SHP77 treated with DMSO at 0.1 percent for 48 hours (cell line): ENCODE data around the gene GLRX.
A peak's percentile ranks its signal among the peaks of the same experiment; 100 is the strongest.
"Not testable (repeated sequence)": the region's sequence is repeated elsewhere in the genome, so short reads cannot be mapped to it uniquely, and the experiment has no call there.

Experiments
- DNase-seq: peaks from one replicate; lab custom pipeline; 2025; lab: John Stamatoyannopoulos, UW

Gene GLRX, protein sequence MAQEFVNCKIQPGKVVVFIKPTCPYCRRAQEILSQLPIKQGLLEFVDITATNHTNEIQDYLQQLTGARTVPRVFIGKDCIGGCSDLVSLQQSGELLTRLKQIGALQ

DNA sequence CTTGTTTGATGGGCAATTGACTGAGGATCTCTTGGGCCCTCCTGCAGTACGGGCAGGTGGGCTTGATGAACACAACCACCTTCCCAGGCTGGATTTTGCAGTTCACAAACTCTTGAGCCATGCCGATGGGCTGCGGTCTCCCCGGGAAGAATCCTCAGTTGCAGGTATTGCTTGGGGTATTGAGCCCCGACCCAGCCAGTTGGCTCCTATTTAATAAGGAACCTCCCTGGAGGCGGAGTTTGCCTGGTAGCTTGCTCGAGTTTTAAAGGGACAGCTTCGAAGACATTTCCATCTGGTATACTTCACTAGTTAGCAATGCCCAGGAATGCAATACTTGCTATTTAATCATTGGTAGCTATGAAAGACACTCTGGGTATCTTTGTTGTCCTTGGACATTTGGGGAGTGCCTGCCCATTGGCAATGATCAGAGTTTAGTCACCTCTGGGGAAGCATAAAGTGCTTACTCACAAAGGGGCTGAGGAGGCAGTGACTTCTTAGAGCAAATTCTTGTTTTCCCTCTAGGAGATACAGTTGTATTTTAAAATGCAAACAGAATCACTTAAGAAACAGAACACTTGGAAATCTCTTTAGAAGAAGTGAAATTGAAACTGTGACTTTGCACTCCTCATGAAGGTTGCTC, at the start of gene GLRX:
TSS of gene GLRX (minus strand) at position 185 of the 640 bp plus-strand sequence. CDS start at position 121, 64 bp downstream.
- DNase-seq = peak; percentile 26

DNA sequence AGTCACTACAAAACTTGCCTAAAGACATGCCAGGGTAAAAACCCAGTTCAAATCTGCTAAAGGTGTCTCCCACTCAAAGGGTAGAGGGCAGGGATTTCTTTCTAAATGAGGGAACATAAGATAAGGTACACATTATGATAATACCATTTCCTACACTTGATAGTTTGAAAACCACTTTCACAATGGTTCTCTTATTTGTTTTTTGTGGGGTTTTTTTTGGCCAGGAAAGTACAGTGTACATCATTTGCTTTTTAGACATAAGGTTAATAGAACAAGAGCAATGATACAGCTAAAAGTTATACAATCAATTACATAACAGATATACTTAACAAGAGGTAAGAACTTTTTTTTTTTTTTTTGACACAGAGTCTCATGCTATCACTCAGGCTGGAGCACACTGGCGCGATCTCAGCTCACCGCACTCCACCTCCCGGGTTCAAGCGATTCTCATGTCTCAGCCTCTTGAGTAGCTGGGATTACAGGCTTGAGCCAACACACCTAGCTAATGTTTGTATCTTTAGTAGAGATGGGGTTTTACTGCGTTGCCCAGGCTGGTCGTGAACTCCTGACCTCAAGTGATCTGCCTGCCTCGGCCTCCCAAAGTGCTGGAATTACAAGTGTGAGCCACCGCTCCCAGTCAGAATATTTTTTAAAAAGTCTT, 48.8 kb upstream of the GLRX start:
- DNase-seq = no peak

DNA sequence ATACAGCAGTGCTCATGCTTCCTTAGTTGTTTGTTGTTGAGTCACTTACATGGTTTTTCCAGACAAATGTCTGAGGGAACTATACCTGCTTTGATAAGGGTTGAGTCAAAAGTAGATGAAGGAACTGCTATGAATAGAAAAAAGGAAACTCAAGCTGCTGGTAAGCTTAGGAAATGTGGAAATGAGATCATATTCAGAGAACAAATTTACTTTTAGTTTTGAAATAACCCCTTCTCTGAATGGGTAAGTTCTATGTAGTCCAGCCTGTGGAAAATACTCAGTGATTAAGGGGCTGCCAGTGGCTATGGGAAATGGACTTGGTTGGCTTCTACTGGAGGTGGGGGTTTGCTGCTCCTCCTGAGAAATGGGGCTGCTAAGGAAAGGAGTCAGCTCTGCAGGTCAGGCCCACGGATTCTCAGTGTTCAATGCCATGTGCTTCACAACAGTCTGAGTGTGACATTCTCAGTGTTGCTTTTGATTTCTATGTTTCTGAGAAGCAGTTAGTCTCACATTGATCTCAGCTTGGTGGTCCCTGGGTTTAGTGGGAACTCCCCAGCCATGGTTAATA, 47.7 kb upstream of the GLRX start:
- no peak for DNase-seq

DNA sequence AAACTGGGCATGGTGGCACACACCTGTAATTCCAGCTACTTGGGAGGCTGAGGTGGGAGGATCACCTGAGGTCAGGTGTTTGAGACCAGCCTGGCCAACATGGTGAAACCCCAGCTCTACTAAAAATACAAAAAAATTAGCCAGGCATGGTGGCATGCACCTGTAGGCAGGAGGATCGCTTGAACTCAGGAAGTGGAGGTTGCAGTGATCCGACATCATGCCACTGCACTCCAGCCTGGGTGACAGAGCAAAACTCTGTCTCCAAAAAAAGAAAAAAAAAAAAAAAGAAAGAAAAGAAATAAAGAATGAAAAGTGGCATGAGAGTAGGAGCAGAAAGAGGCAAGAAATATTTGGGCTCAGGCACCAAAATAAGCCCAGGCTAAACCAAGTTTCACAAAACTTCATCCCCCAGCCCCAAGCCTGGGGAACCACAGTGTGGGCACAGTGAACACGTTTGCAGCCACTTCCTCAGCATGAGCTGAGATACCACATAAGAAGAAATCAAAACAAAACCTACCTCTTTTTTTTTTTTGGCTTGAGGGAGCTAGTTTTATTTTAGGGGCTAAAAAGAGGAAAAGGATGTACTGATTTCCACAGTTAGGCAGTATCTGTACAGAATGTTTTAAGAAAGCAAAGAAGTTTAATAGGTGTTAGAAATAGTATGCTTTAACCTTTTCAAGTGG, 46.8 kb upstream of the GLRX start:
- DNase-seq = not testable (repeated sequence)

DNA sequence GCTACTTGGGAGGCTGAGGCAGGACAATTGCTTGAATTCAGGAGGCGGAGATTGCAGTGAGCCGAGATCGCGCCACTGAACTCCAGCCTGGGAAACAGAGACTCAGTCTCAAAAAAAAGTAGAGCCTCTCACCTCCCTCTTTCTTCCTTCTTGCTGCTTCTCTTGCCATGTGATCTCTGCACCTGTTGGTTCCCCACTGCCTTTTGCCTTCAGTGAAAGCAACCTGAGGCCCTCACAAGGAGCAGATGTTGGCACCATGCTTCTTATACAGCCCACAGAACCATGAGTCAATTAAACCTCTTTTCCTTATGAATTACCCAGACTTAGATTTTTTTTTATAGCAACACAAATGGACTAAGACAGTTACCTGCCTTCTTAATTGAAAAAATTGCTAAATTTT, 45.6 kb upstream of the GLRX start:
- no peak for DNase-seq

DNA sequence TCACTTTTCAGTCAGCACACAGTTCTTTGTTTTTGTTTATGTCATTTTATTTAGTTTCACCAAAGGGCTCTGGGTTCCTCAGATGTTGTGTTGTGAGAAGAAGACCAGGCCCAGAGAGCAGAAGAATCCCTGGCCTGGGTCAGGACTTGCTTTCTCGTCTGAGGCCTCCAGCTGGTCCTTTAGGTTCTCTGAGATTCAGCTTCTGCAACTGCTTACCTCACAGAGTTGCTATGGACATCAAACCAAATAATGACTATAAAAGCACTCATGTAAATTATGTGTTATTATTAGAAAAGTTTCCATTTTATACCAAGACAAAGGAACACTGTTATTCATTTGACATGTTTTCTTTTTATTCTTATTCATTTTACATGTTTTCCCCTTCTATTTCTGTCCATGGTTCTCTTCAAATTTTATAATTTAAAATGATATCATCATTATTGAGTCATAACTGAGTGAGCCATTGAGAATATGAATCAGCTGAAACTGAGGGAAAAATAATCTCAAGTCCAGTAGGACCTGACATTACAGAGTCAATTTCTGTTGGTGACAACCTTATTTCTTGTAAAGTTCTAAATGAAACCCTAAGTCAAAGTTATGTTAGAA, 44.0 kb upstream of the GLRX start:
- DNase-seq = no peak

DNA sequence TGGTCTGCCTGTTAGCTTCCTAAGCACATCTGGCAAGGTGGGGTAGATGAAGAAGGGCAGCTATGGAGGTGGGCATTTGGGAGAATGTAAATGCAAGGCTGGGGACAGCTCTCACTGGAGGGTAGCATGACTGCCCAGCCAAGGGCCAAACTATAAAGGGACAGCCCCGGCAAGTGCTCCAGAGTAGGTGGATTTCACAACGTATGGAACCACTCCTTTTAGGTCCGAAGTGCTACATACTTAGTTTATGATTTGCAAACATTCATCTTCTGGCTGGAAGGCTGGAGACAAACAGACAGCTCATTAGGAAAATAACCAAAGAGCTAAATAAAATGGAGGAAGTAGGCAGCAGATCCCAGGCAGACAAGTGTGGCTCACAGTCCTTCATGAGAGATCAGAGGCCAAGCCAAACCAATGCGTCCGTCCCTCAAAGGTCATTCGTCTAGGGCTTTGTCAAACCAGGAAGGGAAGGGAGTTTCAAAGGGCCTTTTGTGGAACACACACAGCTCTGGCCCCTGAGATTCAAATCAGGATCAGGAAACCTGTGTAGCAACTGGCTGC, 42.5 kb upstream of the GLRX start:
- DNase-seq = peak; percentile 48

DNA sequence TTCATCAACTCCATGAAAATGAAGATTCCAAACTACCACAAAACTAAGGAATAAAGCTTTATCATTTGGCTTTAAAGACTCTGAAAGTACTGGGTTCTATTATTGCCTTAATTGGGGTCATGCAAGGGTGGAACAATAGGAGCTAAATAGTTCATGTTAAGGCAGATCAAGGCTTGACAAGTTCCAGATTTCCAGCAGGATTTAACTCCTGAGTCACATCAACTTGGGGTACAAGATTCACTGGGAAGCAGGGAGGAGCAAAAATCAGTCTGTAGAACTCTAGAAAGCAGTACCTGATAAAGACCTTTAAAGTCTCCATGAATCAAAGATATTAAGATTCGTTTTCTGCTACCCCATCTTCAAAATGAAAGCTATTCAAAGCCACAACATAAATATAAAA, 41.9 kb upstream of the GLRX start:
- DNase-seq = no peak

DNA sequence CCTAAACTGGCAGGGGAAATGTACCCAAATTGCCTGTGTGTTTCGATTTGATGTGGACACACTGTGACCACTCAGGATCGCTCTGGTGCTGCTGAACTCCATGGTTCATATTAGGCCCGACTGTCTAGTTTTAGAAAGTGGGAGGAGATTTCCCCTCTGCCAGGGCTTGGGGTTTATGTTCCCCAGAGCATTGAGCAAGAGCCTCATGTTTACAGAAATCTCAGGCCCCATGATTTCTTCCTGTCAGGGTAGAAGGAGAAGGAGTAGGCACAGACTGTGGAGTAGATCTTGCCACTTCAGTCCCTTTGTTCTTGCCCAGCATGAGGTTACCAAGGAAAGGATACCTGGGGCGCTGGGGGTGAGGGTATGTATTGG, 40.8 kb upstream of the GLRX start:
- DNase-seq = no peak

DNA sequence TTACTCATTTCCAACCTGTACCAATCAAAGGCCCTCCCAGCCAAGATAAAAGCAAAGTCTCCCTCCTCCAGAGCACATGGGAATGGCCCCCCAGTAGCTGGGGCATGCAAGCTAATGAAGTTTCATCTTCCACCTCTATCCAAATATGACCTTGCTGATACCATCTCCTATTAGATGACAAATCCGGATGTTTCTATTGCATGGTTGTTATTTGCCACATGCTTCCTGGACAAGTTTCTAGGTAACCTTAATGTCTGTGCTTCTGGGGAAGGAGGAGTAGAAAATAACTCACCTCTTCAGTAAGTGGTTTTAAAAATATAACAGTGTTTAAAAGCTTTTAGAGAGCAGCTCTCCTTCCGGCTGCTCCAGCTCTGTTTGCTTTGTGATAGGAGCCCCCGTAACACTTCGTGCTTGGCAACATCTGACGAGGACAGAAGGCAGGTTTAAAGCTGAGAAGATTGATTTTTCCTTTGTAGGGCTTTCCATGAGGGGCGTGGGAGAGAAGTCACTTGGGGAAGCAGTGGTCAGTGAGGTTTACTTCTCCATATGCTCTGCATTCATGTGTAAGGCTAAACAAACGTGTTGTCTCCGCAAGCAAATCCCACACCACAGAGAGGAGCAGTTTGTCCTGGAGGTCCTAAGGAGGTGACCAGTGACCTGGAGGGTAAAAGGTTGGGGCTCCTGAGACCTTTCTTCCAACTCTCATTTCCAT, 40.3 kb upstream of the GLRX start:
- peak; percentile 32 for DNase-seq

DNA sequence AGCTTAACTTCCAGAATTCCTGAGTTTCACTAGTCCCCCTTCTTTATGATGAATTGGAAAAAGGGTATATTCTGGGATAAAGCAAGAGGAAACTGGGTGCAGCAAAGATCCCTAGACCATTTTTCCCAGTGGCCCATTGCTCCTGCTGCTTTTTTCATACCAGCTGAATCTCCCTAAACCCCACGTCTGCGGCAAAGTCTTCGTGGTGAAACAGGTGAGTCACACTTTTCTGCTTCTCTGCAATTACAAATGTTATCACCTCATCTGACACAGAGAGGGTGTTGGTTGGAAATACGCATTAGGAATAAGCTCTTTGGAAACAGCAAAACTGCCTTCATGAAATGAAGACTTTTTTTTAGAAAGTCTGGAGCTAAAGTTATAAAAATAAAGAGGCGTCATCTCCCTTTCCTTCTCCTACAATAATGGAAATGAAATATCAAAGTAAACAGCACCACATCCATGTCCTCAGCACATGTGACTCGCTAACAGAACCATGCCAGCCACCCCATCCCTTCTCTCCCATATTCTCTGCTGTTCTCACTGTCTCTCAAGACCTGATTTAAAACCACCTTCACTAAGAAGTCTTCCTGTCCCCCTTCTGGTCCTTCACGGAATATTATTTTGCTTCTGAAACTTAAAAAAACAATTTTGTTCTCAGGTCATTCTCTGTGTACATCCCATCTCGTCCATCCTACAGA, 39.5 kb upstream of the GLRX start:
- DNase-seq = peak; percentile 15

DNA sequence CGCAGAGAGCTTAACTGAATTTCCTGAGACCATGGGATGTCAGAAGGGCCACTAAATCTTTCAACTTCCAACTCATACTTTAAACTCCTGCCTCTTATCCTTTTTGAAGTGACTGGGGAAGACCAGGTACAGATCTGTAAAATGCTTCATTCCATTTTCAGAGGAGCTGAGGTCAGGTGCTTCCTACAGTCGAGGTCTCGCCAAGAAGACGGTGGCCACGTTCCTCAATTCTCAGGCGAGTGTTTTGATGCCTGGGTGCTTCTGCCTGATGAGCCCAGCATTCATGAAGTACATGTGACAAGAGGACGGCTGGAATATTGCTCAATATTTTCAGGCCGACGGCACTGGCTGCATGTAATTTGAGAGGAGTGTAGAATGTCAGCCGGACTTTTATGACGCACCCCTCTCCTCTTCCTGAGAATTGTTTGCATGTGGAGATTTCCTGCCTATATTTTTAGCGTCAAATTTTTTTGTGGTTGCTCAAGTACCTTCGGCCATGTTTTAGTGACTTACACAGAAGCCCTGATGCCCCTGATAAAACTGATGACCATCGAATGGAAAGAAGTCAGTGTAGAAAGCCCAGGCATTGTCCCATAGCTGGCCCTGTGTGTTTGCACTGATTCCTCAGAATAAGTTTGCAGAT, 38.8 kb upstream of the GLRX start:
- peak; percentile 92 for DNase-seq

DNA sequence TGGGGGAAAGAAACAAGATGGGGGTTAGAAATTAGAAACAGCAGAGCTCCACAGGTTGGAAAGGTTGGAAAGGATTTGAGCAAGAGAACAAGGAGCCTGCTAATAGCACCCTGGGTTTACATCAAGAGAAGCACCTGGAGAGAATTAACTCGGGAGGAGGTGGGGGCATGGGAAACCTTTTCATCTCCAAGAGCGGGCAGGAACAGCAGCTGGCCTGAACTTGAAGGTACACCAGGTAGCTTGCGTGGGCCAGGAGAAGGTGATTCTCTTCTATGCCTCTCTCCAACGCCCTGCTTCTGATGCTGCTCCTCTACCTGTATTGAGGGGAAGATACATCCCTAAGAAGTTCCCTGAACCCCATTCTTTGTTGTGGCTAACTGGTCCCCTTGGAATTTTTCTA, 37.1 kb upstream of the GLRX start:
- no peak for DNase-seq

DNA sequence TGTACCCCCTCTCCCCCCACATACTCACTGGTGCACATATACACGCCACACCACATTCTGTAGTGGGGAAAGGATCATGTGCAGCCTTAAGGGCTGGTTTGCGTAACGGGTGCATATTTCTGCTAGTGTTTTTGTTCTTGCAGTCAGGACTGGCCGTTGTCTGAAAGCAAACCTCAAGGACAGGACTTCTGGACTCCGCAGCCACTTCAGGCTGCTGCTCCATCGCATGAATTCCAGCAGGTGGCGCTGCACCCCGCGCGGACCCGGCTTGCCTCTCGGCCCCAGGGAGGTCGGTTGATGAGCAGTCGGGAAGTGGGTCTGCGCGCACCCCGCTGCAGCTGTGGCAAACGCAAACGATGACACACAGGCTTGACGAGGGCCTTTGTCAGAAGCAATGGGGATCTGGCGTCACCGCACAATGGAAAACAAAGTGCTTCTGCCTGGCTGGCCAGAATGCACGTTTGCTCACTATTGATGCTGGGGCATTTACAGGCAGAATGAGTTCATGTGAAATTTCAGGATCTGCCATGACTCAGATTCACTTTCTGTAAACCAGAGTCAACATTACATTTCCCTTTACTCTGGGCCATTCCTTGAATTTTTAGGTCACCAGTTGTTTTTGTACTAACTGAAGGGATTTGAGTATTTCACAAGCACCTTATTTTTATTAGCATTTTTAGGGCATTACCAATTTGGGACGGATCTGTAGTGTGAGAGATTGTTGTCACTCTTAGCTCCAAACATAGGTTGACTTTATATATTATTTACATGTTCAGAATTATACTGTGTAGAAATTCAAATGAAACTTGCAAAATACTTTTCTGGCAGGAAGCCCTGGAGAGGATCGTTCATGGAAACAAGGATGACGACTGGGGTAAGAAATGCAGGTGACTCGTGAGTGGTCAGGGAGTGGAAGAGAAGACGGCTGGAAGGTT, 36.4 kb upstream of the GLRX start:
- DNase-seq = peak; percentile 94

DNA sequence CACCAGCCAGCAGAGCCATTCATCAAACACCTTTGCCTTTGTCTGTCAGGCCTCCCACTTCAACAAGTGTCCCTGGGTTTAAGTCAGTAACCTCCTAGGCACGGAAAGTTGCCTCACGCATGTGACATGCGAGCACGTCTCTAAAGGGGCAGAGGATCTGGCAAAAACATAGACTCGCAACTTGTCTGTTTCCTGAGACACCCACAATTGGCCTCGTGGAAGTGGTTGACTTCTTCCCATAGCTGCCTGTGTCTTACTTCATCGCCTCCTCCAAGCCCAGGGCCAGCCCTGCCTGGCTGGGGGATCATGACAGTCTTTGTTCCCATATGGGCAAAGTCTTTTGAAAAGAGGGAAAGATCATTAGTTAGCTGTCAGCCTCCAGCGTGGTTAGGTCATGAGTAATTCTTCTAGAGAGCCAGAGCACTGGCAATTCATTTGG, 35.5 kb upstream of the GLRX start:
- DNase-seq = no peak

DNA sequence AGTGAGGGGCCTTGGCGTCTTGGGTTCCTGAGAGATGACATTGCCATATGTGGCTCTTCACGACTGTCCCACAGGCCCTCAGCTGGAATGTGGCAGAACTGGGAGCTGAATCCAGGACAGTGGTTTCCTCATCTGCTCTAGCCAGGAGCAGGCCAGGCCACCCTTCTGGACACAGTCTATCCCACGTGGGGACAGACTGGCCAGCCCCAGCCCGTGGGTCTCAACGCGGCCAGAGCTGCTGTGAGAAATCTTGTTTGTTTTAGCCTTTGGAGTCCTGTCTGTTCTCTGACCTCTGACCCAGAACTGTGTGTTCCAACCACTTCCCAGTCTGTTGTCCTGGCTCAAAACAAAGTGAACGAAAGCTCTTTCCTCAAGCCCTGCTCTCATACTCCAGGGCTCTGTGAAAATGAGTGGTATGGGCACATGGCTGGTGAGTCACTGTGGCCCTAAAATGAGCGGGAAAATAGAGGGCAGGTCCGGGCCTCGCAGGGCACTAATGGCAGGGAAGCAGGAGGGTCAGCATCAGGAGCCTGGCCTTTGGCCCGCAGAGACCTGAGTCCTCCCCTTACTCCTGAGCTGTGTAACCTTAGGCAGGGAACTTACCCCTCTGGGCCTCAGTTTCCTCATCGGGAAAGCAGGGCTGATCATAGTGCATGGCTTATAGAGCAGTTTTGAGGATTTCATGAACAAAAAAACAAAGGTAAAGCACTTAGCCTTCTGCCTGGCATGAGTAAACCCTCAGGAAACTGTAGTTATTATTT, 34.8 kb upstream of the GLRX start:
- DNase-seq = no peak

DNA sequence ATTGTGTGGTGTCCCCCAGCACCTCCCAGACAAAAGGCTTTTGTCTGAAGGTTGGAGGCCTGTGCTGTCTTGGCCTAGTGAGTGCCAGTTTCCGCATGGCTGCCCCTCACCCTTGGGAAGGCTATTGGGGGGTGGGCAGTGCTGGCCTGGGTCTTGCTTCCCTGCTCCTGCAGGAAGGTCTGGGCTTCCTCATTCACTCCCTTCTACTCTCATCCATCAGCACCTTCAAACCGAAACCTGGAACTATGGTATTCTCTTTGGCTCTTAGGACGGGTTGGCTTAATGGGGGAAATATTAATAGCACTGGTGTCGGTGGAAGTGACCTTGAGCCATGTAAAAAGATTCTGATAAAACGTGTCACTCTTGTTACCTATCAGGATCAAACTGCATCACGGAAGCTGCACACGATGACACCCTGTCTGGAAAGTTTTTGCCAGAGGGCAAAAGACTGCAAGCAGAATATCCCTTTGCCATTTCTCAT, 34.0 kb upstream of the GLRX start:
- DNase-seq = no peak

DNA sequence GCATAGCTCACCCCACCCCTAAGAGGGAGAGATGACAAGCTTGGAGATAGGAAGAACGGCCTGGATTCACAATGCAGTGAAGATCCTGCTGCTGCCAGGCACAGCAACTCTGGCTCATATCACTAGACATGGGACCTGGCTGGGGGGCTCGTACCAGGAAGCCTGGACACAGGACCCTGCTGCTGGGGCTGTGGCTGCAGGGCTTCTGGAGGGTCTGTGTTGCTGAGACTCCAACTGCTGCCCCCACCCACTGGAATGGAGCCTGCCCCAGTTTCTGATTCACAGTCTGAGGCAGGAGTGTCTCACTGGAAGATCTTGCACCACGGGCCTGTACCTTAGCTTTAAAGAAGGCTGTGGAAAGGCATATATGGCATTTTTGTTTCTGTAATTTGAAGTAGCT, 31.0 kb upstream of the GLRX start:
- no peak for DNase-seq
